MG63 (cell line): ENCODE measurements around the gene LCN9. TPM values are rescaled to one million over a fixed set of nuclear protein-coding genes. Genes with fewer than 3 reads are reported as not detected.
A peak's percentile ranks its signal among the peaks of the same experiment; 100 is the strongest.

Experiments
- DNase-seq: peaks from one replicate; pipeline ENCODE4 v3.0.0-alpha.2; 2020
- H3K27me3 ChIP-seq: fragments of 250-450 bp; sonication (Bioruptor Pico); 2 replicates; pipeline ENCODE4 v1.5.1; 2020; ENCODE audit warnings: mild to moderate bottlenecking, moderate library complexity
- H3K36me3 ChIP-seq: fragments of 250-450 bp; sonication (Bioruptor Pico); 2 replicates; pipeline ENCODE4 v1.5.1; 2020; ENCODE audit warnings: mild to moderate bottlenecking, moderate library complexity
- H3K4me3 ChIP-seq: fragments of 250-450 bp; sonication (Bioruptor Pico); 2 replicates; pipeline ENCODE4 v1.5.1; 2020; ENCODE audit warnings: mild to moderate bottlenecking, moderate library complexity
- H3K9me3 ChIP-seq: fragments of 250-450 bp; sonication (Bioruptor Pico); 2 replicates; pipeline ENCODE4 v1.5.1; 2020; ENCODE audit warnings: mild to moderate bottlenecking, moderate library complexity
- total RNA-seq: library from RNA; depleted of rRNA; stranded (reverse); fragments of >200 nt; shearing (Covaris generic); gene quantifications from 2 replicates; pipeline ENCODE4 v1.2.3, GENCODE V29; 2014; ENCODE audit warnings: low replicate concordance

The LCN9 gene
- total RNA-seq, 1 experiment from 2014 or later: not detected

GRCh38 chr9:135681161-135681560, 18.1 kb downstream of the LCN9 start:
- Histone ChIP-seq H3K27me3 (no peaks in the 10 kb centered on the region; the same call in 1 of the 2 replicates), H3K9me3 (no peaks in the 10 kb centered on the region), H3K4me3 (no peak overlapping the region), H3K36me3 (no peaks in the 10 kb centered on the region)
- no peak for DNase-seq

- DNase-seq: no peak
- no peaks in the 10 kb centered on the region; the same call in 1 of the 2 replicates for H3K27me3 ChIP-seq
- no peaks in the 10 kb centered on the region for H3K9me3 ChIP-seq
- H3K36me3 ChIP-seq: no peaks in the 10 kb centered on the region
- no peak overlapping the region for H3K4me3 ChIP-seq
These were observed 20.4 kb downstream of the LCN9 start for GRCh38 chr9:135683401-135684034.

- Histone ChIP-seq H3K36me3 (no peaks in the 10 kb centered on the region), H3K9me3 (no peaks in the 10 kb centered on the region), H3K27me3 (no peaks in the 10 kb centered on the region; the same call in 1 of the 2 replicates), H3K4me3 (no peak overlapping the region)
- no peak for DNase-seq
These were observed 21.6 kb downstream of the LCN9 start for GRCh38 chr9:135684691-135685090.

GRCh38 chr9:135687216-135687615, 24.1 kb downstream of the LCN9 start:
- Histone ChIP-seq H3K9me3 (no peaks in the 10 kb centered on the region), H3K36me3 (no peaks in the 10 kb centered on the region), H3K4me3 (no peak overlapping the region), H3K27me3 (no peaks in the 10 kb centered on the region; the same call in 1 of the 2 replicates)
- DNase-seq: no peak

- no peak for DNase-seq
- H3K4me3 ChIP-seq: no peak overlapping the region
- no peaks in the 10 kb centered on the region; the same call in 1 of the 2 replicates for H3K27me3 ChIP-seq
- H3K36me3 ChIP-seq: no peaks in the 10 kb centered on the region
- no peaks in the 10 kb centered on the region for H3K9me3 ChIP-seq
These were observed 25.9 kb downstream of the LCN9 start for GRCh38 chr9:135689011-135689410.

- Histone ChIP-seq H3K4me3 (no peak overlapping the region), H3K27me3 (no peaks in the 10 kb centered on the region), H3K9me3 (no peaks in the 10 kb centered on the region), H3K36me3 (no peaks in the 10 kb centered on the region)
- no peak for DNase-seq
These were observed 27.9 kb downstream of the LCN9 start for GRCh38 chr9:135690836-135691570.

- DNase-seq: peak; percentile 54
- no peaks in the 10 kb centered on the region for H3K36me3 ChIP-seq
- H3K9me3 ChIP-seq: no peaks in the 10 kb centered on the region
- H3K27me3 ChIP-seq: no peaks in the 10 kb centered on the region
- no peak overlapping the region for H3K4me3 ChIP-seq
These were observed 29.3 kb downstream of the LCN9 start for GRCh38 chr9:135692410-135692809.

GRCh38 chr9:135693265-135693664, 30.2 kb downstream of the LCN9 start:
- Histone ChIP-seq H3K9me3 (no peaks in the 10 kb centered on the region), H3K4me3 (no peak overlapping the region), H3K36me3 (no peaks in the 10 kb centered on the region), H3K27me3 (no peaks in the 10 kb centered on the region)
- no peak for DNase-seq

GRCh38 chr9:135693771-135694170, 30.7 kb downstream of the LCN9 start:
- Histone ChIP-seq H3K36me3 (no peaks in the 10 kb centered on the region), H3K27me3 (no peaks in the 10 kb centered on the region), H3K9me3 (no peaks in the 10 kb centered on the region), H3K4me3 (no peak overlapping the region)
- DNase-seq: no peak

GRCh38 chr9:135694414-135694813, 31.3 kb downstream of the LCN9 start:
- H3K27me3 ChIP-seq: no peaks in the 10 kb centered on the region
- no peaks in the 10 kb centered on the region for H3K36me3 ChIP-seq
- no peak overlapping the region for H3K4me3 ChIP-seq
- DNase-seq: no peak
- no peaks in the 10 kb centered on the region for H3K9me3 ChIP-seq

- H3K27me3 ChIP-seq: no peaks in the 10 kb centered on the region
- H3K36me3 ChIP-seq: no peaks in the 10 kb centered on the region
- no peaks in the 10 kb centered on the region for H3K9me3 ChIP-seq
- H3K4me3 ChIP-seq: no peak overlapping the region
- no peak for DNase-seq
These were observed 31.9 kb downstream of the LCN9 start for GRCh38 chr9:135695036-135695435.

- H3K36me3 ChIP-seq: no peaks in the 10 kb centered on the region
- no peak overlapping the region for H3K4me3 ChIP-seq
- no peak for DNase-seq
- no peaks in the 10 kb centered on the region for H3K27me3 ChIP-seq
- H3K9me3 ChIP-seq: no peaks in the 10 kb centered on the region
These were observed 32.5 kb downstream of the LCN9 start for GRCh38 chr9:135695642-135696041.

GRCh38 chr9:135696446-135696845, 33.3 kb downstream of the LCN9 start:
- Histone ChIP-seq H3K9me3 (no peaks in the 10 kb centered on the region), H3K27me3 (no peaks in the 10 kb centered on the region)
- DNase-seq: no peak

GRCh38 chr9:135697226-135697625, 34.1 kb downstream of the LCN9 start:
- H3K9me3 ChIP-seq: no peaks in the 10 kb centered on the region
- DNase-seq: no peak
- H3K4me3 ChIP-seq: no peak overlapping the region
- no peaks in the 10 kb centered on the region for H3K27me3 ChIP-seq
- H3K36me3 ChIP-seq: no peaks in the 10 kb centered on the region

More at GRCh38 chr9:135696446-135696845, 33.3 kb downstream of the LCN9 start:
- no peak overlapping the region for H3K4me3 ChIP-seq
- no peaks in the 10 kb centered on the region for H3K36me3 ChIP-seq

GRCh38 chr9:135698236-135698635, 35.1 kb downstream of the LCN9 start:
- no peak for DNase-seq
- H3K36me3 ChIP-seq: no peaks in the 10 kb centered on the region
- no peak overlapping the region for H3K4me3 ChIP-seq
- H3K9me3 ChIP-seq: no peaks in the 10 kb centered on the region
- H3K27me3 ChIP-seq: no peaks in the 10 kb centered on the region

GRCh38 chr9:135698767-135699166, 35.7 kb downstream of the LCN9 start:
- Histone ChIP-seq H3K4me3 (no peak overlapping the region), H3K9me3 (no peaks in the 10 kb centered on the region)
- no peak for DNase-seq

GRCh38 chr9:135699440-135699839, 36.3 kb downstream of the LCN9 start, which contains the start of gene SOHLH1:
Gene SOHLH1 (minus strand): TSS chr9:135699481. CDS start chr9:135699467, 14 bp downstream.
- Histone ChIP-seq H3K27me3 (no peaks in the 10 kb centered on the region), H3K36me3 (no peaks in the 10 kb centered on the region), H3K9me3 (no peaks in the 10 kb centered on the region), H3K4me3 (no peak within 1 kb of the TSS)
- no peak for DNase-seq

More at GRCh38 chr9:135698767-135699166, 35.7 kb downstream of the LCN9 start:
- no peaks in the 10 kb centered on the region for H3K36me3 ChIP-seq
- no peaks in the 10 kb centered on the region for H3K27me3 ChIP-seq

GRCh38 chr9:135700525-135700924, 37.4 kb downstream of the LCN9 start:
- no peaks in the 10 kb centered on the region for H3K27me3 ChIP-seq
- H3K4me3 ChIP-seq: no peak overlapping the region
- H3K9me3 ChIP-seq: no peaks in the 10 kb centered on the region
- H3K36me3 ChIP-seq: no peaks in the 10 kb centered on the region
- DNase-seq: no peak
